Hepatocyte (in vitro differentiated cells): ENCODE data around the gene SDC4. TPM values are rescaled to one million over a fixed set of nuclear protein-coding genes. Genes with fewer than 3 reads are reported as not detected.

Experiments used
- DNase-seq: peaks from one replicate; pipeline ENCODE4 v3.0.0-alpha.2; 2016; ENCODE audit warnings: low spot score
- H2AFZ ChIP-seq: fragments of 200-600 bp; sonication (generic); 2 replicates; pipeline ENCODE4 v1.6.0; 2016; ENCODE audit warnings: antibody characterized with exemption, mild to moderate bottlenecking
- H3K27ac ChIP-seq: fragments of 200-600 bp; sonication (generic); 2 replicates; pipeline ENCODE4 v1.5.1; 2016; ENCODE audit warnings: mild to moderate bottlenecking
- H3K27me3 ChIP-seq: fragments of 200-600 bp; sonication (generic); 2 replicates; pipeline ENCODE4 v1.6.1; 2016
- H3K36me3 ChIP-seq: fragments of 200-600 bp; sonication (generic); replicated peaks from 2 replicates; pipeline ENCODE4 v1.5.1; 2016; ENCODE audit warnings: low read depth; ENCODE audit not compliant: insufficient read depth
- H3K4me1 ChIP-seq: fragments of 200-600 bp; sonication (generic); 2 replicates; pipeline ENCODE4 v1.5.1; 2016; ENCODE audit warnings: mild to moderate bottlenecking, moderate library complexity; ENCODE audit not compliant: insufficient read depth
- H3K4me2 ChIP-seq: fragments of 200-600 bp; sonication (generic); 2 replicates; pipeline ENCODE4 v1.6.0; 2016
- H3K4me3 ChIP-seq: fragments of 200-600 bp; sonication (generic); 2 replicates; pipeline ENCODE4 v1.5.1; 2016; ENCODE audit warnings: mild to moderate bottlenecking
- H3K79me2 ChIP-seq: fragments of 200-600 bp; sonication (generic); 2 replicates; pipeline ENCODE4 v1.6.0; 2017; ENCODE audit warnings: mild to moderate bottlenecking
- H3K9me2 ChIP-seq: fragments of 200-600 bp; sonication (generic); replicated peaks from 2 replicates; pipeline ENCODE4 v1.6.0; 2017; ENCODE audit warnings: mild to moderate bottlenecking; ENCODE audit not compliant: insufficient read depth
- H3K9me3 ChIP-seq: fragments of 200-600 bp; sonication (generic); 2 replicates; pipeline ENCODE4 v1.5.1; 2016; ENCODE audit warnings: low read depth, mild to moderate bottlenecking
- H4K20me1 ChIP-seq: fragments of 200-600 bp; sonication (generic); 2 replicates; pipeline ENCODE4 v1.6.0; 2016; ENCODE audit warnings: mild to moderate bottlenecking; ENCODE audit not compliant: insufficient read depth, poor library complexity, severe bottlenecking
- CTCF ChIP-seq: fragments of 200-600 bp; sonication (generic); IDR thresholded peaks from 2 replicates; pipeline ENCODE4 v1.5.1; 2016; ENCODE audit warnings: antibody characterized with exemption, mild to moderate bottlenecking; ENCODE audit not compliant: poor library complexity
- EZH2 ChIP-seq: fragments of 200-600 bp; sonication (generic); IDR thresholded peaks from 2 replicates; pipeline ENCODE4 v1.6.1; 2016; ENCODE audit warnings: antibody characterized with exemption, mild to moderate bottlenecking, borderline replicate concordance
- EZH2phosphoT487 ChIP-seq: fragments of 200-600 bp; sonication (generic); IDR thresholded peaks from one replicate; pipeline ENCODE4 v1.6.1; 2018; ENCODE audit warnings: antibody characterized with exemption, mild to moderate bottlenecking, low read depth, moderate library complexity; ENCODE audit not compliant: unreplicated experiment, severe bottlenecking
- WGBS: methylation state at CpG from one replicate; pipeline ENCODE4 v1.1.6; 2016; ENCODE audit warnings: low lambda C conversion rate; ENCODE audit errors: missing lambda C conversion rate; 5-methylcytosine and 5-hydroxymethylcytosine counted together
- polyA plus RNA-seq: library from polyadenylated mRNA; unstranded; fragments of >200 nt; fragmentation: Nextera tagmentation; extraction: Ambion mirVana; gene quantifications from 2 replicates; pipeline ENCODE4 v1.2.1, GENCODE V29; 2016
- total RNA-seq: library from RNA; depleted of rRNA; stranded (reverse); fragments of >200 nt; gene quantifications from 2 replicates; pipeline ENCODE4 v1.2.3, GENCODE V29; 2014

Gene SDC4
- total and polyA plus RNA-seq, 2 experiments from 2014 or later = 178 to 191 TPM

- H3K9me2 ChIP-seq = no peaks in the 10 kb centered on the region
- no peaks in the 10 kb centered on the region for H3K9me3 ChIP-seq
- no peaks in the 10 kb centered on the region for H3K79me2 ChIP-seq
- WGBS = 79% methylated on average over 15 of the region's 16 CpGs
- H2AFZ ChIP-seq = no peak overlapping the region
- no peaks in the 10 kb centered on the region for H3K36me3 ChIP-seq
- no peak overlapping the region for H3K4me2 ChIP-seq
- H3K4me1 ChIP-seq = no peaks in the 10 kb centered on the region
- no peak for TF ChIP-seq CTCF
- TF ChIP-seq EZH2 = no peak
- TF ChIP-seq EZH2phosphoT487 = no peak
- H4K20me1 ChIP-seq = no peaks in the 10 kb centered on the region
- H3K27me3 ChIP-seq = no peaks in the 10 kb centered on the region
- no peak overlapping the region for H3K27ac ChIP-seq
- H3K4me3 ChIP-seq = no peak overlapping the region
- no peak for DNase-seq
Observed at GRCh38 chr20:45307076-45307640, 41.1 kb downstream of the SDC4 start.

GRCh38 chr20:45306431-45306982, 41.7 kb downstream of the SDC4 start, which contains the start of gene RBPJL:
RBPJL (plus strand) TSS chr20:45306840; CDS start chr20:45306923, 83 bp downstream.
- no peak within 1 kb of the TSS for H3K4me3 ChIP-seq
- no peaks in the 10 kb centered on the region for H3K4me1 ChIP-seq
- TF ChIP-seq CTCF = peak; percentile 64
- TF ChIP-seq EZH2 = no peak
- no peaks in the 10 kb centered on the region for H3K9me3 ChIP-seq
- H4K20me1 ChIP-seq = no peaks in the 10 kb centered on the region
- H3K27me3 ChIP-seq = no peaks in the 10 kb centered on the region
- H3K36me3 ChIP-seq = no peaks in the 10 kb centered on the region
- H3K79me2 ChIP-seq = no peaks in the 10 kb centered on the region
- H3K4me2 ChIP-seq = peak within 1 kb of the TSS; percentile 20
- DNase-seq = no peak
- H2AFZ ChIP-seq = no peak within 1 kb of the TSS
- no peak within 1 kb of the TSS for H3K27ac ChIP-seq
- WGBS = 46% methylated on average over 26 of the region's 41 CpGs
- no peaks in the 10 kb centered on the region for H3K9me2 ChIP-seq

- no peak overlapping the region for H3K4me2 ChIP-seq
- H3K36me3 ChIP-seq = no peaks in the 10 kb centered on the region
- no peaks in the 10 kb centered on the region for H3K27me3 ChIP-seq
- no peak overlapping the region for H3K27ac ChIP-seq
- H4K20me1 ChIP-seq = no peaks in the 10 kb centered on the region
- H3K4me1 ChIP-seq = no peaks in the 10 kb centered on the region
- H2AFZ ChIP-seq = no peak overlapping the region
- H3K4me3 ChIP-seq = no peak overlapping the region
- WGBS = 89% methylated on average over 4 of the region's 4 CpGs
- no peak for DNase-seq
- no peaks in the 10 kb centered on the region for H3K9me3 ChIP-seq
- no peak for TF ChIP-seq EZH2phosphoT487
- TF ChIP-seq EZH2 = no peak
- TF ChIP-seq CTCF = no peak
- H3K9me2 ChIP-seq = no peaks in the 10 kb centered on the region
- no peaks in the 10 kb centered on the region for H3K79me2 ChIP-seq
Observed at GRCh38 chr20:45305262-45305661, 43.0 kb downstream of the SDC4 start.
